ENCODE results near the gene IL1R2.

The IL1R2 gene, protein sequence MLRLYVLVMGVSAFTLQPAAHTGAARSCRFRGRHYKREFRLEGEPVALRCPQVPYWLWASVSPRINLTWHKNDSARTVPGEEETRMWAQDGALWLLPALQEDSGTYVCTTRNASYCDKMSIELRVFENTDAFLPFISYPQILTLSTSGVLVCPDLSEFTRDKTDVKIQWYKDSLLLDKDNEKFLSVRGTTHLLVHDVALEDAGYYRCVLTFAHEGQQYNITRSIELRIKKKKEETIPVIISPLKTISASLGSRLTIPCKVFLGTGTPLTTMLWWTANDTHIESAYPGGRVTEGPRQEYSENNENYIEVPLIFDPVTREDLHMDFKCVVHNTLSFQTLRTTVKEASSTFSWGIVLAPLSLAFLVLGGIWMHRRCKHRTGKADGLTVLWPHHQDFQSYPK

DNA sequence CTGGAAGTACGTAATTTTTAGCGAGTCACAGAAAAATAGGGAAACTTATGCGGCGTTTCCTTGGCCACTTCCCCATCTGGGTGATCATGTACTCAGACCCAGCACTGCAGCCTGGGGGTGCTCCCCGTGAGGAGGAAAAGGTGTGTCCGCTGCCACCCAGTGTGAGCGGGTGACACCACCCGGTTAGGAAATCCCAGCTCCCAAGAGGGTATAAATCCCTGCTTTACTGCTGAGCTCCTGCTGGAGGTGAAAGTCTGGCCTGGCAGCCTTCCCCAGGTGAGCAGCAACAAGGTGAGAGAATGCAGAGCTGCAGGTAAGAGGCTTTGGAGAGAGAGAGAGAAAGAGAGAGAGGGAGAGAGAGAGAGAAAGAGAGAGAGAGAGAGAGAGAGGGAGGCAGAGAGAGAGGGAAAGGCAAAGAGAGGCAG, at the start of gene IL1R2:
Gene IL1R2 (plus strand): TSS at position 240 of the 425 bp plus-strand sequence. CDS start 16,616 bp downstream, outside the sequence.
- no peak for DNase-seq (ENCODE audit: extremely low read depth, low read depth)
- TF ChIP-seq CTCF (IDR thresholded peaks at IDR 0.05; ENCODE audit: low read depth, low read length), result no peak

DNA sequence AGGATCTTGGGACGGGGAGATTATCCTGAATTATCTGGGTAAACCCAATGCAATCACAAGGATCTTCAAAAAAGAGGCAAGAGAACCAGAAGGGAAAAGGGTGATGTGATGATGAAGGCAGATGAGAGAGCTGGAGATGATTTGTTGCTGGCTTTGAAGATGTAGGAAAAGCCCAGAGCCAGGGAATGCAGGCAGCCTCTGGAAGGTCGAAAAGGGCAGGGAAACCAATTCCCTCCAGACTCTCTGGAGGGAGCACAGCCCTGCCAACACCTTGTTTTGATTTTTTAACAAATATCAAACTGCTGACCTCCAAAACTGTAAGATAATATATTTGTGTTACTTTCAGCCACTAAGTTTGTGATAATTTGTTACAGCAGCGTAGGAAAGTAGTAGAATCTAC, 48.9 kb upstream of the IL1R2 start:
- TF ChIP-seq CTCF (IDR thresholded peaks at IDR 0.05; ENCODE audit: low read depth, low read length), result no peak
- DNase-seq (ENCODE audit: extremely low read depth, low read depth), result no peak

DNA sequence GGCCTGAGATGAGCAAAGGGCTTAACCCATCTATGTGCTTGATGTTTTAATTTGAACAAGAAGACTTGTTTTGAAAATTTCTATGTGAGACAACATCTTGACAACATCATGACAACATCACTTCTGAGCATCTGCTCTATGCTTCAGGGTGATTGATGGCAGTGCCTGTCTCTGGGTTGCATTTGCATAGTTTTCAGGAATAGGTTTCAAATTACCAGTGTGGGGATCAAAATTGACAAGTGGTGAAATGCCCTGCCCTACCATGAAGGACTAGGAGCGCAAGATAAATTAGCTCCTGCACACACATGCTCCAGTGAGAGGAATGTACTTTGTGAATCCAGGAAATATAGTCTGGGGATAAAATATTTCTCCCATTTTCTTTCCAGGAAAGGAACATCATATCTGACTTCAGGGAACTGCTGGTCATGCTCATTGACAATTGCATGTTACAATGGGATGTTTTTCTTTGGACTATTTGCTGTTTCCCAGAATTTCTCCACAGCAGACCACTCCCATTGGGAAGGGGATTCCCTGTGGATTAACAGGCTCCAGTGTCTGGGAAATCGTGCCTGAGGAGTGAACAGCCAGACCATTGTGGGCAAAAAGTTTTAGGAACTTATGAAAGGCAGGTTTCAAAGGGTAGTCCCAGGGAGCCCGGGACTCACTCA, 45.3 kb upstream of the IL1R2 start:
- TF ChIP-seq CTCF (IDR thresholded peaks at IDR 0.05; ENCODE audit: low read depth, low read length), result no peak
- DNase-seq (ENCODE audit: extremely low read depth, low read depth), result no peak

DNA sequence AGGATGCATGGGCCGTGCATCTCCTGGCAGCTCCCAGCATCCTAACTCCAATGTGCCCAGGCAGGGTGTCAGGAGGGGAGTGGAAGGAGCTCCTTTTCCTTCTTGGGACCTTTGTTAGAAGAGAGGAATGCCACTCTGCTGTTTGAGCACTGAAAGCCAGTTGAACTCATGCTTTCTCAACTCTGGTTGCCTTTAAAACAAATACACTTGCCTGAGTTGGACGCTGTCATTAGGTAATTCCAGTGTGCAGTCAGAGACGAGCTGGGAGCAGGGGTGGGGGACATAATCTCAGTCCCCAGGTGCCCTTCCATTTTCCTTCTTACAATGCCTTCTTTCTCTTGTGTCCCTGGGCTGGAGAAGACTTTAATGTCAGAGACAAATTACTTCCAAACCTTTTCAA, 44.4 kb upstream of the IL1R2 start:
- no peak for DNase-seq (ENCODE audit: extremely low read depth, low read depth)
- TF ChIP-seq CTCF (IDR thresholded peaks at IDR 0.05; ENCODE audit: low read depth, low read length), result no peak

- TF ChIP-seq CTCF (IDR thresholded peaks at IDR 0.05; ENCODE audit: low read depth, low read length), result no peak
- no peak for DNase-seq (ENCODE audit: extremely low read depth, low read depth)
Observed at GRCh38 chr2:101948625-101949155, 43.1 kb upstream of the IL1R2 start.

DNA sequence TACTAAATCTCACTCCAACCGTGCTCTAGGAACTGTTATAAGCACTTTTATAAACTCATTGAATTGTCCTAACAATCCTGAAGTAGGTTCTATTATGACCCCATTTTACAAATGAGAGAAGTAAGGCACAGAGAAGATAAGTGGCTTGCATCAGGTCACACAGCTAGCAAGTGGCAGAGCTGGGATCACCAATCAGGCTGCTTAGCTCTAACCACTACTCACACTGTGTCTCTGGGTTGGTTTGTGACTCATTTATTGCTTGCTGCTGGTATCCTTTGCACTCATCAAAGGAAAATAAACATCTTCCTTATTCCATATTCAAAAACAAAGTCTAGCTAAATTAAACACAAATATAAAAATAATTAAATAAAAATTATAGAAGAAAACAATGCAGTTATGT, 42.5 kb upstream of the IL1R2 start:
- TF ChIP-seq CTCF (IDR thresholded peaks at IDR 0.05; ENCODE audit: low read depth, low read length), result no peak

GRCh38 chr2:101951296-101951695, 40.5 kb upstream of the IL1R2 start:
- DNase-seq (ENCODE audit: extremely low read depth, low read depth), result no peak
- no peak for TF ChIP-seq CTCF (IDR thresholded peaks at IDR 0.05; ENCODE audit: low read depth, low read length)

More for the DNA sequence above, 42.5 kb upstream of the IL1R2 start:
- no peak for DNase-seq (ENCODE audit: extremely low read depth, low read depth)

All from AG09319 (cell line).